AG10803 (cell line): ENCODE data around the gene MYO10.

ENCODE experiments used
- DNase-seq: peaks from one replicate; pipeline ENCODE4 v3.0.0; 2010; ENCODE audit warnings: low read depth
- H3K4me3 ChIP-seq: 2 replicates; pipeline ENCODE4 v1.5.1; 2011; ENCODE audit warnings: mild to moderate bottlenecking, low read length, control low read depth
- CTCF ChIP-seq: conservative IDR thresholded peaks from 2 replicates; pipeline ENCODE4 v1.5.1; 2011; ENCODE audit warnings: mild to moderate bottlenecking, low read length, control low read depth, inconsistent platforms

The MYO10 gene

DNA sequence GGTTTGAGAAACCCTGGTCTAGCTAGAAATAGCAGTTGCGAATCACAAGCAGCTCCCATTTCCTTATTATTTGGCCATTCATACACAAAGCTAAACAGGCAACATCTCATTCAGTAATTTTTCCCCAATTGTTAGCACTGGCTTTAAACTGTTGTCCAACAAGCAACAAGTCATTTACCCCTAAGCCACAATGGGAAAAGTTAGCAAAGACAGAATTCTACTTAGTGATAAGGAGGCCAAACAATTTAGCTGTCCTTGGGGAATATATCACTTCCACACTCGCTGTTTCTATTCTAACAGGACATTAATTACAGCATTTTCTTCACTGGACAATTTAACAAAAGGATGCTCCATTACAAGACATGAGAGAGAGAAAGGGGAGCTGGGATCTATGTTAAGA lies 2.8 kb downstream of the MYO10 start:
- peak overlapping the region; percentile 87 for H3K4me3 ChIP-seq
- no peak for TF ChIP-seq CTCF

GRCh38 chr5:16932401-16932800 lies 3.7 kb downstream of the MYO10 start:
- H3K4me3 ChIP-seq, result no peak overlapping the region
- DNase-seq, result no peak
- no peak for TF ChIP-seq CTCF

More for the DNA sequence above, 2.8 kb downstream of the MYO10 start:
- DNase-seq, result no peak

DNA sequence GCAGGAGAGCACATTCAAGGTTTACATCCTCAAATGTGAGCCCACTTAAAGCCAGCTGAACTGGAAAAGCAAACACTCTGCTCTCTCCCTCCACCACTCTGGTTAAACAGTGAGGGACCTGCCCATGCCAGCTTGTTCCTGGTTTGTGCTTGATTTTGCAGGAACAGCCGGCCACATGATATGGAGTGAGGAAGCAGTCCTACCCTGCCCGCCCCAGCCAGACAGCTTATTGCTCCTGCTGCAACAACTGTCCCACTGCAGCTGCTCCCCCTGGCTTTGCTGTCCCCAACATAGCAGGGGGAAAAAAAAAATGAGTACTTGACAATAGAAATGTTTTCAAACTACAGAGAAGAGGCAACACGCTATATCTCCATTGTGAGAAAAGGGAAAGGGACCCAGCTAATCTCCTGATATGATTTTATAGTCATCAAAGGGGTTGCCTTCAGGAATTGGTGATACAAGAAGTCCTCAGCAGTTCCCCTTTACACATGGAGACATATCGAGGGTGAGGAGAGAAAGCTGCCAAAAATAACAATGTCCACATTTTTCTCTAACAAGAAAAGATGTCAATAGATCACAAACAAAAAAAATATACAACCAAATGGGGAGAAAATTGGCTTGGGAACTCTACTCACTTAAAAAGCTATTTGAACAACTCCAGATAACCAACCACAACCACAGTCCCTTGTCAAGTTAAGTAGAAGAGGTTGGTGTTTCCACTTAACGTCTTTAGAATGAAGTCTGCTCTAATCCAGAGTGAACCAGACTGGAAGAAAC lies 4.6 kb downstream of the MYO10 start:
- no peak for DNase-seq
- H3K4me3 ChIP-seq, result no peak overlapping the region
- no peak for TF ChIP-seq CTCF

GRCh38 chr5:16930496-16930895 lies 5.6 kb downstream of the MYO10 start:
- H3K4me3 ChIP-seq, result no peak overlapping the region
- DNase-seq, result no peak
- no peak for TF ChIP-seq CTCF

DNA sequence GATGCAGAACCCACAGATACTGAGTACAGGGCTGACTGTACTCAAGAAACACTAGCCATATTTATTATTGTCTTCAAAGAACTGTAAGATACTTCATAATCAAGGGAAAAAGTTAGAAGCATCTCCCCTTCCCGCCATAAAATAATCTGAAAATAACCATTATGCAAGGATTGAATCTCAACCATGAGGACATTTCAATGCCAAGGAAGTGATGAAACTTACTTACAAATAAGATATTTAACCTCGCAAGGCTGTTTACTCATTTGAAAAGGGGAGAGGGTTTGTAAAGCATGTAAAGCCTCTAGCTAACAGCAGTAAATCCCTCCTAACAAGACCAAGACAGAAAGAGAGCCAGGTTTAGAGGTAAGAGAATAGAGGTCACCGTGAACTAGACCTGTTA lies 6.3 kb downstream of the MYO10 start:
- H3K4me3 ChIP-seq, result no peak overlapping the region
- no peak for TF ChIP-seq CTCF
- no peak for DNase-seq

- no peak overlapping the region for H3K4me3 ChIP-seq
- DNase-seq, result no peak
- no peak for TF ChIP-seq CTCF
Measured at GRCh38 chr5:16929347-16929746, 6.7 kb downstream of the MYO10 start.

DNA sequence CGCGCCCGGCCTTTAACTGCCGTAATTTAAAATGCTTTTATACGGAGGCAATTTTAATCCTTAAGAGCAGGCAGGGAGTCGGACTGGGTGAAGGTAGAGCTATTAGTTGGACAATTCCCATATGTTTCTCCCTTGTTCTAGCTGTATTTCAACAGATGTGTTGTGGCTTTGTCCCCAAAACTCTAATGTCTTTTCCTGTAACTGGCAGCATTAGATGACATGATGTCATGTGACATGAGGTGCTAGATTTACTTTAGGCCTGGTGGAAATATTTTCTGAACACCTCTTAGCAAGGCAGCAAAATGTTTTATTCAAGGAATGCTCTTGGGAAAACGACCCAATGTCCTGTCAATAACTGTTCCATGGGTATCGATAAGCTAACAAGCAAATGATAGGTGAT lies 8.5 kb downstream of the MYO10 start:
- no peak for DNase-seq
- TF ChIP-seq CTCF, result no peak
- no peak overlapping the region for H3K4me3 ChIP-seq
